Lung microvascular endothelial cell (primary cell): Measurements from ENCODE around the gene LNX1. TPM values are rescaled to one million over a fixed set of nuclear protein-coding genes. Genes with fewer than 3 reads are reported as not detected.

Experiments used
- DNase-seq, 2 donors: peaks; one replicate each; pipeline versions ENCODE4 v3.0.0 to v3.0.0-alpha.2; 2010; ENCODE audit warnings: low read depth in 2 of 2
- total RNA-seq: library from RNA; depleted of rRNA; stranded (reverse); fragments of >200 nt; gene quantifications from 2 replicates; pipeline ENCODE4 v1.2.1, GENCODE V29; 2014

LNX1 gene
- total RNA-seq, 1 donor from 2014 or later: 10.1 TPM

GRCh38 chr4:53536328-53536727 lies 55.0 kb downstream of the LNX1 start:
- DNase-seq: peak in 1 of 2 donors; percentile 48

GRCh38 chr4:53535567-53535966 lies 55.7 kb downstream of the LNX1 start:
- DNase-seq: no peak

- no peak for DNase-seq
Measured at GRCh38 chr4:53534684-53535083, 56.6 kb downstream of the LNX1 start.

GRCh38 chr4:53532521-53532920 lies 58.8 kb downstream of the LNX1 start:
- DNase-seq: peak; percentile 22 to 83

- no peak for DNase-seq
Measured at GRCh38 chr4:53531585-53532224, 59.6 kb downstream of the LNX1 start.

GRCh38 chr4:53529025-53529424 lies 62.3 kb downstream of the LNX1 start:
- DNase-seq: no peak

GRCh38 chr4:53527930-53528329 lies 63.4 kb downstream of the LNX1 start:
- no peak for DNase-seq

- DNase-seq: no peak
Measured at GRCh38 chr4:53527326-53527725, 64.0 kb downstream of the LNX1 start.

GRCh38 chr4:53522334-53522733 lies 69.0 kb downstream of the LNX1 start:
- DNase-seq: no peak

GRCh38 chr4:53520116-53520515 lies 71.2 kb downstream of the LNX1 start:
- no peak for DNase-seq

GRCh38 chr4:53518807-53519206 lies 72.5 kb downstream of the LNX1 start:
- no peak for DNase-seq

GRCh38 chr4:53515076-53515475 lies 76.2 kb downstream of the LNX1 start:
- no peak for DNase-seq

- DNase-seq: no peak
Measured at GRCh38 chr4:53514509-53514908, 76.8 kb downstream of the LNX1 start.

- DNase-seq: no peak
Measured at GRCh38 chr4:53512608-53513007, 78.7 kb downstream of the LNX1 start.

- DNase-seq: no peak
Measured at GRCh38 chr4:53511014-53511413, 80.3 kb downstream of the LNX1 start.

- DNase-seq: no peak
Measured at GRCh38 chr4:53510321-53510720, 81.0 kb downstream of the LNX1 start.

- DNase-seq: no peak
Measured at GRCh38 chr4:53508446-53508845, 82.8 kb downstream of the LNX1 start.

- DNase-seq: peak; percentile 2 to 93
Measured at GRCh38 chr4:53507671-53508286, 83.5 kb downstream of the LNX1 start.

GRCh38 chr4:53507058-53507457 lies 84.2 kb downstream of the LNX1 start:
- no peak for DNase-seq

- peak; percentile 43 to 48 for DNase-seq
Measured at GRCh38 chr4:53505947-53506346, 85.3 kb downstream of the LNX1 start.

GRCh38 chr4:53502094-53502493 lies 89.2 kb downstream of the LNX1 start:
- no peak for DNase-seq

GRCh38 chr4:53501561-53501960 lies 89.7 kb downstream of the LNX1 start:
- no peak for DNase-seq

GRCh38 chr4:53500546-53500945 lies 90.7 kb downstream of the LNX1 start:
- DNase-seq: no peak

GRCh38 chr4:53499791-53500190 lies 91.5 kb downstream of the LNX1 start:
- DNase-seq: no peak
